ENCODE data around the gene ZNF2.

Gene ZNF2

DNA sequence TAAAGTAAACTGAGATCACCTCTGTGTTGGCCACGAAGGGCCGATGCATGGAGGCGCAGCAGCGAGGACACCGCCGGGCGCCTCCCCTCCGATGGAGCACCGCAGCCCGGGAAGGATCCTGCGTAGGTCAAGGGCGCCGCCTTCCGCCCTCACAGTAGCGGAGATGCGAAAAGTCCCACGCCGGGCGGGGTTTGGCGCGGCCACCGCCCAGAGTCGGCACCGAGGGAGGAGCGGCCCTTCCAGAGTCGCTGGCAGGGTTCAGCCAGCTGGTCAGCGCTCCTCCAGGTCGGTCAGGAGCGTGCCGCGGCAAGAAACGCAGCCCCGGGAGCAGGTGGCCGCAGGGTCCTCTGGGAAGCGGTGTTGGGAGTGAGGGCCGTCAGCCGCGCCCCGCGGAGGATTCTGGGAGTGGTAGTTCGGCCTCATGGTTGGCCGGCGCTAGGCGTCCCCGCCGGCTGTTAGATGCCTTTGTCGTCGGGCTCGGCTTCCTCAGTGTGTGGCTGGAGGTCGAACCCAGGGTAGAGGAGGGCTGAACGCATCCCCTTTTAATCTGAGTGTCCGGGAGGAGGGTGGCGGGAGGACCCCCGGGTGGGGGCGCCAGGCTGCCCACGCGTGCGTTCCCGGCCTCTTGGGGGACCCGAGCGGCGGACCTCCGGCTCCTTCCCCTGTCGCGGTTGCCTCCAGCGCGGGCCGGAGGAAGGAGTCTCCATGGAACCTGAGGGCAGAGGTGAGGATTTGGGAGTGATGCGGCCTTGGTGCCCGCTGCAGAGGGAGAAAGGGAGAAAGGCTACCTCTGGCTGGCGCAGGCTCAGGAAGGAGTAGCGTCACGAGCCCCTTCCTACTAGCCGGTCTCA, 41.7 kb downstream of the ZNF2 start, which contains the start of gene ZNF892 (continued):
- TF ChIP-seq ZNF23 (tag by site-specific recombination; IDR thresholded peaks at IDR 0.05; ENCODE audit: borderline replicate concordance) (no peak), OSR2 (tag by site-specific recombination; IDR thresholded peaks at IDR 0.05) (0 out of 2 replicates have a peak, but pooled peaks have one; percentile 28), ZNF248 (tag by site-specific recombination; IDR thresholded peaks at IDR 0.05) (no peak), ZNF423 (tag by site-specific recombination; IDR thresholded peaks at IDR 0.05) (no peak), ZBTB20 (tag by site-specific recombination; IDR thresholded peaks at IDR 0.05) (peak; percentile 97), ZNF341 (tag by site-specific recombination; IDR thresholded peaks at IDR 0.05; ENCODE audit: low read depth) (peak; percentile 87), KLF10 (tag by site-specific recombination; IDR thresholded peaks at IDR 0.05) (no peak), REST (tag by site-specific recombination; IDR thresholded peaks at IDR 0.05) (peak; percentile 59; the same call in 1 of the 2 replicates), ZNF169 (tag by site-specific recombination; IDR thresholded peaks at IDR 0.05) (no peak), ZSCAN16 (tag by site-specific recombination; IDR thresholded peaks at IDR 0.05) (0 out of 2 replicates have a peak, but pooled peaks have one; percentile 60), ZNF394 (tag by site-specific recombination; IDR thresholded peaks at IDR 0.05; ENCODE audit: borderline replicate concordance) (peak; percentile 85; the same call in 1 of the 2 replicates)
- TF ChIP-seq, protein P1, sequence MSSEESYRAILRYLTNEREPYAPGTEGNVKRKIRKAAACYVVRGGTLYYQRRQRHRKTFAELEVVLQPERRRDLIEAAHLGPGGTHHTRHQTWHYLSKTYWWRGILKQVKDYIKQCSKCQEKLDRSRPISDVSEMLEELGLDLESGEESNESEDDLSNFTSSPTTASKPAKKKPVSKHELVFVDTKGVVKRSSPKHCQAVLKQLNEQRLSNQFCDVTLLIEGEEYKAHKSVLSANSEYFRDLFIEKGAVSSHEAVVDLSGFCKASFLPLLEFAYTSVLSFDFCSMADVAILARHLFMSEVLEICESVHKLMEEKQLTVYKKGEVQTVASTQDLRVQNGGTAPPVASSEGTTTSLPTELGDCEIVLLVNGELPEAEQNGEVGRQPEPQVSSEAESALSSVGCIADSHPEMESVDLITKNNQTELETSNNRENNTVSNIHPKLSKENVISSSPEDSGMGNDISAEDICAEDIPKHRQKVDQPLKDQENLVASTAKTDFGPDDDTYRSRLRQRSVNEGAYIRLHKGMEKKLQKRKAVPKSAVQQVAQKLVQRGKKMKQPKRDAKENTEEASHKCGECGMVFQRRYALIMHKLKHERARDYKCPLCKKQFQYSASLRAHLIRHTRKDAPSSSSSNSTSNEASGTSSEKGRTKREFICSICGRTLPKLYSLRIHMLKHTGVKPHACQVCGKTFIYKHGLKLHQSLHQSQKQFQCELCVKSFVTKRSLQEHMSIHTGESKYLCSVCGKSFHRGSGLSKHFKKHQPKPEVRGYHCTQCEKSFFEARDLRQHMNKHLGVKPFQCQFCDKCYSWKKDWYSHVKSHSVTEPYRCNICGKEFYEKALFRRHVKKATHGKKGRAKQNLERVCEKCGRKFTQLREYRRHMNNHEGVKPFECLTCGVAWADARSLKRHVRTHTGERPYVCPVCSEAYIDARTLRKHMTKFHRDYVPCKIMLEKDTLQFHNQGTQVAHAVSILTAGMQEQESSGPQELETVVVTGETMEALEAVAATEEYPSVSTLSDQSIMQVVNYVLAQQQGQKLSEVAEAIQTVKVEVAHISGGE (tag by site-specific recombination; conservative IDR thresholded peaks at IDR 0.05; ENCODE audit: low read depth), result peak; percentile 84

GRCh38 chr2:95208106-95208505, 42.5 kb downstream of the ZNF2 start:
- H3K27ac ChIP-seq (ENCODE audit: extremely low read depth, low read depth, low read length), result no peak overlapping the region
- CTCF ChIA-PET, result no interaction called here
- POLR2A ChIA-PET, result no interaction called here

More at GRCh38 chr2:95208106-95208505, 42.5 kb downstream of the ZNF2 start:
- peaks cover 0 to 43% of the 10 kb centered on the region in 2 experiments; a peak in 1 of 3 replicates for H3K36me3 ChIP-seq (ENCODE audit: control insufficient read depth in 2 of 2, insufficient read depth in 1 of 2, low read length in 2 of 2)
- no peaks in the 10 kb centered on the region for H3K4me1 ChIP-seq (ENCODE audit: control insufficient read depth, insufficient read depth, low read length)
- no peaks in the 10 kb centered on the region for H3K9me3 ChIP-seq (ENCODE audit: control insufficient read depth, insufficient read depth, low read depth, low read length)
- TF ChIP-seq RBAK (tag by site-specific recombination; IDR thresholded peaks at IDR 0.05) (no peak), PRDM1 (tag by site-specific recombination; IDR thresholded peaks at IDR 0.05) (no peak), ZNF112 (tag by site-specific recombination; IDR thresholded peaks at IDR 0.05) (no peak), ZNF37A (tag by site-specific recombination; IDR thresholded peaks at IDR 0.05) (no peak), ZNF2 (tag by site-specific recombination; IDR thresholded peaks at IDR 0.05) (no peak), ZNF830 (tag by site-specific recombination; IDR thresholded peaks at IDR 0.05; ENCODE audit: low read depth) (no peak), ZNF132 (tag by site-specific recombination; IDR thresholded peaks at IDR 0.05; ENCODE audit: borderline replicate concordance) (no peak), KLF9 (tag by site-specific recombination; IDR thresholded peaks at IDR 0.05; ENCODE audit: low read depth) (no peak), ZNF239 (tag by site-specific recombination; IDR thresholded peaks at IDR 0.05) (no peak), ZNF280C (tag by site-specific recombination; IDR thresholded peaks at IDR 0.05) (no peak)
- TF ChIP-seq, protein P2, sequence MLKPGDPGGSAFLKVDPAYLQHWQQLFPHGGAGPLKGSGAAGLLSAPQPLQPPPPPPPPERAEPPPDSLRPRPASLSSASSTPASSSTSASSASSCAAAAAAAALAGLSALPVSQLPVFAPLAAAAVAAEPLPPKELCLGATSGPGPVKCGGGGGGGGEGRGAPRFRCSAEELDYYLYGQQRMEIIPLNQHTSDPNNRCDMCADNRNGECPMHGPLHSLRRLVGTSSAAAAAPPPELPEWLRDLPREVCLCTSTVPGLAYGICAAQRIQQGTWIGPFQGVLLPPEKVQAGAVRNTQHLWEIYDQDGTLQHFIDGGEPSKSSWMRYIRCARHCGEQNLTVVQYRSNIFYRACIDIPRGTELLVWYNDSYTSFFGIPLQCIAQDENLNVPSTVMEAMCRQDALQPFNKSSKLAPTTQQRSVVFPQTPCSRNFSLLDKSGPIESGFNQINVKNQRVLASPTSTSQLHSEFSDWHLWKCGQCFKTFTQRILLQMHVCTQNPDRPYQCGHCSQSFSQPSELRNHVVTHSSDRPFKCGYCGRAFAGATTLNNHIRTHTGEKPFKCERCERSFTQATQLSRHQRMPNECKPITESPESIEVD (tag by site-specific recombination; IDR thresholded peaks at IDR 0.05), result no peak
- TF ChIP-seq, protein P3, sequence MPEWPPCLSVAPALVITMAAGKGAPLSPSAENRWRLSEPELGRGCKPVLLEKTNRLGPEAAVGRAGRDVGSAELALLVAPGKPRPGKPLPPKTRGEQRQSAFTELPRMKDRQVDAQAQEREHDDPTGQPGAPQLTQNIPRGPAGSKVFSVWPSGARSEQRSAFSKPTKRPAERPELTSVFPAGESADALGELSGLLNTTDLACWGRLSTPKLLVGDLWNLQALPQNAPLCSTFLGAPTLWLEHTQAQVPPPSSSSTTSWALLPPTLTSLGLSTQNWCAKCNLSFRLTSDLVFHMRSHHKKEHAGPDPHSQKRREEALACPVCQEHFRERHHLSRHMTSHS (tag by site-specific recombination; IDR thresholded peaks at IDR 0.05), result no peak
- peak overlapping the region; percentile 64; the same call in 1 of the 2 replicates for H3K4me3 ChIP-seq (ENCODE audit: low read depth, low read length)

Measured in HEK293 (cell line).